Thoracic aorta (tissue), 2 donors: ENCODE measurements around the gene RMI1. TPM values are rescaled to one million over a fixed set of nuclear protein-coding genes. Genes with fewer than 3 reads are reported as not detected.

Experiments used
- ATAC-seq: fragments of 150-250 bp; one replicate; pipeline ENCODE4 v1.8.0; 2017; ENCODE audit warnings: low read depth; ENCODE audit not compliant: insufficient number of reproducible peaks, low FRiP score
- DNase-seq: peaks from one replicate; pipeline ENCODE4 v3.0.0-alpha.2; 2020; ENCODE audit warnings: low spot score
- H3K27ac ChIP-seq, 2 donors: fragments of 200-600 bp; sonication (generic); 1 replicate in 1 of 2; 2 replicates in 1 of 2; pipeline ENCODE4 v1.5.1; 2016; ENCODE audit warnings: mild to moderate bottlenecking in 2 of 2, moderate library complexity in 2 of 2
- H3K27me3 ChIP-seq: fragments of 200-600 bp; sonication (generic); replicated peaks from 2 replicates; pipeline ENCODE4 v1.6.0; 2016; ENCODE audit warnings: mild to moderate bottlenecking; ENCODE audit not compliant: insufficient read depth
- H3K36me3 ChIP-seq: fragments of 200-600 bp; sonication (generic); one replicate; pipeline ENCODE4 v1.5.1; 2016
- H3K4me1 ChIP-seq, 2 donors: fragments of 200-600 bp; sonication (generic); 1 replicate in 1 of 2; 2 replicates in 1 of 2; pipeline versions ENCODE4 v1.5.1 to v1.6.0; 2016; ENCODE audit warnings: low read depth in 2 of 2, mild to moderate bottlenecking in 1 of 2; ENCODE audit not compliant: control insufficient read depth in 1 of 2
- H3K4me3 ChIP-seq: fragments of 200-600 bp; sonication (generic); 2 replicates; pipeline ENCODE4 v1.5.1; 2016; ENCODE audit warnings: mild to moderate bottlenecking
- H3K9me3 ChIP-seq: fragments of 200-600 bp; sonication (generic); 2 replicates; pipeline ENCODE4 v1.5.1; 2016
- CTCF ChIP-seq: fragments of 200-600 bp; sonication (generic); IDR thresholded peaks from one replicate; pipeline ENCODE4 v1.5.1; 2019; ENCODE audit warnings: antibody characterized with exemption
- total RNA-seq, 2 donors: library from RNA; depleted of rRNA; stranded (reverse); fragments of >200 nt; gene quantifications; one replicate each; pipeline versions ENCODE4 v1.1.0 to v1.2.3, GENCODE V29; 2016

Gene RMI1
- total RNA-seq, 2 donors from 2014 or later = 0.95 to 1.6 TPM

- ATAC-seq = no peak
- no peaks in the 10 kb centered on the region for H3K9me3 ChIP-seq
- H3K27ac ChIP-seq = no peak overlapping the region
- H3K4me1 ChIP-seq = peaks cover 0 to 8% of the 10 kb centered on the region in 2 donors
- no peak for TF ChIP-seq CTCF
- H3K36me3 ChIP-seq = no peaks in the 10 kb centered on the region
- no peaks in the 10 kb centered on the region for H3K27me3 ChIP-seq
- no peak for DNase-seq
- no peak overlapping the region for H3K4me3 ChIP-seq
Observed at GRCh38 chr9:84002344-84002743, 21.7 kb downstream of the RMI1 start.

- Histone ChIP-seq H3K36me3 (no peaks in the 10 kb centered on the region), H3K27ac (no peak overlapping the region), H3K4me1 (peaks cover 0 to 8% of the 10 kb centered on the region in 2 donors), H3K9me3 (no peaks in the 10 kb centered on the region), H3K4me3 (no peak overlapping the region), H3K27me3 (no peaks in the 10 kb centered on the region)
- no peak for ATAC-seq
- TF ChIP-seq CTCF = no peak
- no peak for DNase-seq
Observed at GRCh38 chr9:84003246-84003645, 22.6 kb downstream of the RMI1 start.

- TF ChIP-seq CTCF = no peak
- H3K9me3 ChIP-seq = no peaks in the 10 kb centered on the region
- H3K27ac ChIP-seq = no peak overlapping the region
- no peak for DNase-seq
- no peak for ATAC-seq
- no peak overlapping the region for H3K4me3 ChIP-seq
- no peaks in the 10 kb centered on the region for H3K4me1 ChIP-seq
- no peaks in the 10 kb centered on the region for H3K36me3 ChIP-seq
- no peaks in the 10 kb centered on the region for H3K27me3 ChIP-seq
Observed at GRCh38 chr9:84007662-84008061, 27.1 kb downstream of the RMI1 start.

GRCh38 chr9:84024041-84024575 lies 43.5 kb downstream of the RMI1 start:
- ATAC-seq (no peak), DNase-seq (no peak)
- Histone ChIP-seq H3K4me1 (no peaks in the 10 kb centered on the region), H3K9me3 (no peaks in the 10 kb centered on the region), H3K27ac (no peak overlapping the region), H3K4me3 (no peak overlapping the region), H3K27me3 (no peaks in the 10 kb centered on the region), H3K36me3 (no peaks in the 10 kb centered on the region)
- TF ChIP-seq CTCF = no peak

GRCh38 chr9:84027201-84027600 lies 46.6 kb downstream of the RMI1 start:
- TF ChIP-seq CTCF = no peak
- no peak overlapping the region for H3K4me3 ChIP-seq
- no peaks in the 10 kb centered on the region for H3K27me3 ChIP-seq
- no peaks in the 10 kb centered on the region for H3K36me3 ChIP-seq
- H3K9me3 ChIP-seq = no peaks in the 10 kb centered on the region
- no peak overlapping the region for H3K27ac ChIP-seq
- DNase-seq (no peak), ATAC-seq (no peak)
- H3K4me1 ChIP-seq = no peaks in the 10 kb centered on the region
